Posterior cingulate gyrus (tissue), 11 donors: ENCODE data around the gene RCAN2.

ENCODE experiments used
- DNase-seq, 10 donors: peaks; one replicate each; pipeline versions ENCODE4 v3.0.0 to v3.0.0-alpha.2; 2020 to 2021; ENCODE audit warnings: mixed read lengths in 3 of 10
- intact Hi-C: fragments of 100-400 bp; cut with DNase I; formaldehyde crosslinking; loops from one replicate; pipeline ENCODE4 v1.15.1; 2023

RCAN2 gene

GRCh38 chr6:46491201-46491627 is at the start of gene RCAN2:
Gene RCAN2, minus strand, starts transcription at chr6:46491449.
- DNase-seq, result peak; percentile 49 to 96 (median 66)
- intact Hi-C loops, result loop anchor here (5.0 kb wide), 3 partner anchors 69 to 394 kb away; no protein-coding TSS in a partner anchor

GRCh38 chr6:46539866-46540265 is 48.6 kb upstream of the RCAN2 start:
- DNase-seq, result no peak
- intact Hi-C loops, result no loop called here

GRCh38 chr6:46538800-46539480 is 47.7 kb upstream of the RCAN2 start:
- intact Hi-C loops, result no loop called here
- no peak for DNase-seq

GRCh38 chr6:46530896-46531295 is 39.6 kb upstream of the RCAN2 start:
- intact Hi-C loops, result no loop called here

GRCh38 chr6:46528961-46529750 is 37.9 kb upstream of the RCAN2 start:
- DNase-seq, result no peak
- intact Hi-C loops, result no loop called here

More at GRCh38 chr6:46530896-46531295, 39.6 kb upstream of the RCAN2 start:
- no peak for DNase-seq

- no peak for DNase-seq
- intact Hi-C loops, result no loop called here
These were observed 35.4 kb upstream of the RCAN2 start for GRCh38 chr6:46526607-46527006.

GRCh38 chr6:46525583-46525982 is 34.3 kb upstream of the RCAN2 start:
- no peak for DNase-seq
- intact Hi-C loops, result no loop called here

- intact Hi-C loops, result no loop called here
- DNase-seq, result no peak
These were observed 30.3 kb upstream of the RCAN2 start for GRCh38 chr6:46521464-46521971.

- intact Hi-C loops, result no loop called here
- DNase-seq, result no peak
These were observed 26.0 kb upstream of the RCAN2 start for GRCh38 chr6:46517202-46517601.

- DNase-seq, result no peak
- intact Hi-C loops, result no loop called here
These were observed 22.3 kb upstream of the RCAN2 start for GRCh38 chr6:46513533-46513932.

- intact Hi-C loops, result no loop called here
- DNase-seq, result no peak
These were observed 20.1 kb upstream of the RCAN2 start for GRCh38 chr6:46511320-46511719.

GRCh38 chr6:46510651-46511050 is 19.4 kb upstream of the RCAN2 start:
- intact Hi-C loops, result no loop called here
- peak in 2 of 10 donors; percentile 42 to 67 for DNase-seq

GRCh38 chr6:46509981-46510510 is 18.8 kb upstream of the RCAN2 start:
- intact Hi-C loops, result no loop called here

GRCh38 chr6:46509063-46509462 is 17.8 kb upstream of the RCAN2 start:
- no peak for DNase-seq
- intact Hi-C loops, result no loop called here

More at GRCh38 chr6:46509981-46510510, 18.8 kb upstream of the RCAN2 start:
- no peak for DNase-seq

- no peak for DNase-seq
- intact Hi-C loops, result no loop called here
These were observed 16.2 kb upstream of the RCAN2 start for GRCh38 chr6:46507426-46507825.

- intact Hi-C loops, result no loop called here
- DNase-seq, result no peak
These were observed 14.7 kb upstream of the RCAN2 start for GRCh38 chr6:46505693-46506512.

- intact Hi-C loops, result no loop called here
- DNase-seq, result no peak
These were observed 13.0 kb upstream of the RCAN2 start for GRCh38 chr6:46504242-46504641.

GRCh38 chr6:46502486-46503119 is 11.4 kb upstream of the RCAN2 start:
- no peak for DNase-seq
- intact Hi-C loops, result no loop called here

- no peak for DNase-seq
- intact Hi-C loops, result no loop called here
These were observed 10.2 kb upstream of the RCAN2 start for GRCh38 chr6:46501136-46502089.
